HG02840 (cell line): ENCODE results near the gene CMTR1.
A peak's percentile ranks its signal among the peaks of the same experiment; 100 is the strongest.
"Not testable (repeated sequence)": the region's sequence is repeated elsewhere in the genome, so short reads cannot be mapped to it uniquely, and the experiment has no call there.

Source experiments
- ATAC-seq: cut with Tn5 transposase; IDR thresholded peaks from one replicate; pipeline ENCODE4 v1.9.1; 2021; ENCODE audit warnings: mild to moderate bottlenecking, moderate library complexity, moderate number of reproducible peaks; ENCODE audit not compliant: unreplicated experiment, low FRiP score

The CMTR1 gene

DNA sequence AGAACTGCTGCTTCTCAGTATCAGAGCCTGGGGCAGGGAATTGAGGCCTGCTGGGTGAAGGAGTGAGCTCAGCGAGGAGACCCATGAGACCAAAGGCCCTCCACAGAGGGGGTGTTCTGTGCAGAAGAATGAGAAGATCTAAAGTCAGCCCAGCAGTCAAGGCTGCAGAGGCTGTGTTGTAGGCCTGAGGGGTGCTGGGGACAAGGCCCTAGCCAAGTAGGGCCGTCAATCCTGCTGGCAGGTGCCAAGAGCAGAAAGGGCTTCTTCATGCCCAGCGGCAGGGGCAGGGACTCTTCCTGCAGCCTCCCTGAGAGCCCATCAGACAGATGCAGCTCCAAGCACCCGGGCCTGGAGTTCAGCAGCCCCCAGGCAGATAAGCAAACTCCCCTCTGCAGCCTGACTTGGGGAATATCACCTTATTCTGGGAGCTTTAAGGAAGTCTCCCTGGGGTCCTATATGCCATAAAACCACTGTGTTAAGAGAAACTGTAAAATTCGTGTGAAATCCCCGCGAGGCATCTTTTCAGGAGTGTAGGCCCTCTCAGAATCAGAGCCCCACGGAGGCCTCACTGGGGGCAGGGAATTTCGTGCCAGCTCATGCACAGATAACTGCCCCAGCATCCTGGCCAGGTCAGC, 57.6 kb downstream of the CMTR1 start:
- no peak for ATAC-seq

DNA sequence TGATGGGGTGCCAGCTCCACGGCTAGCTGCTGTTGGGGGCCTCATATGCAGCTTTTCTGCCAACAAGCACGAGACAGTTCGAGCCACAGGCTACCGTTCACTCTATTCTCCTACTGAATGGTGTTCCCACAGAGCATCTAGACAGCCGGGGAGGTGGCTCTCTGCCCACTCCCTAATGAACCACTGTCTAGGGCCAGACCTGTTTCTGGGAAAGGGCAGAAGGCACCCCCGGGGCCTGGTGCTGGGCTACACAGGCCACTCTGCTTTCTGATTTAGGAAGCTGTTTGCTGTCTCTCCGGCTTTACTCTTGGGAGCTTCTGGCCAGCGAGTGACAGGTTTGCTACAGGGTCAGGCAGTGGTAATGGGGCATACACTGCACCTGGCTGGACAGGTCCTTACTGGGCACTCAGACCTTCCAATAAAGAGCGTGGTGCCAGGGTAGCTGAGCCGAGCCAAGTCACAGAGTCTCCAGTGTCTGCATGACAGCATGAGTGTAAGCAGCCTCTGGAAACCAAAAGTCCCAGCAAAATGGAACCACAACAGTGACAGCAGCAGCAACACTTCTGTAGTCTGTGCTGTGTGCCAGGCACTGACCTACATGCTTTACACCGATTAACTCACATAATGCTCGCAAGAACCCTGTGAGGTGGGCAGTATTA, 58.3 kb downstream of the CMTR1 start:
- no peak for ATAC-seq

- no peak for ATAC-seq
Observed at GRCh38 chr6:37491830-37492208, 58.8 kb downstream of the CMTR1 start.

DNA sequence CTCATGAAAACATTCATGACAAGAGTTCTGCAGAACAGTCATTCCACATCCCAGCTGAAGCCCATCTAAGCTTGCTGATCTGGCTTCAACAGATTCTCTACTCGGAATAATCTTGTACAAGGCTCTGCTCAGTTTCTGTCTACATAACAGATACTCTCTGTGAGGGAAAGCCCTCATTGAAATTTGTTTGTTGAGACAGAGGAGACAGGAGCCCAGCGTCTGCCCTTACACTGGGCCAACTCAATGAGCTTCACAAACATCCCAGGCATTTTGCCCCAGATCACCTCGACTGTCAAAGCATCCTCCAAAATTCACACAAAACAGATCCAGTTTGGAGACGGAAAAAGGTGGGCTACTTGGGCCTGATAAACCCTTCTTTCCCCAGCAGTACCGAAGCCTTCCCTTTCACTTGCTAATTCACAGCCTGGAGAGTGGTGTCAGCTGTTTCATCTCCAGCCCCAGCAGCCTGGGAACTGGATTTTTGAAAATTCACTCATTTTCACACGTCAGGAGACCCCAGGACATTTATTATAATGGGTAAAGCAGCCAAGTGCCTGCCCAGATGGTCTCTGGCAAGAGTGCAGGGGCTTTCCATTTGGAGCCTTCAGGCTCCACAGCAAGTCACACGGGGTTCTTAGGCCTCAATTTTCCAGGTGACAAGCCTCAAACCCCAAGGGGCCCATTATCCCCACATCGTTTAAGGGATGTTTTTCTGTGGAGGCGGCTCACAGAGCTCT, 59.4 kb downstream of the CMTR1 start:
- ATAC-seq = no peak

DNA sequence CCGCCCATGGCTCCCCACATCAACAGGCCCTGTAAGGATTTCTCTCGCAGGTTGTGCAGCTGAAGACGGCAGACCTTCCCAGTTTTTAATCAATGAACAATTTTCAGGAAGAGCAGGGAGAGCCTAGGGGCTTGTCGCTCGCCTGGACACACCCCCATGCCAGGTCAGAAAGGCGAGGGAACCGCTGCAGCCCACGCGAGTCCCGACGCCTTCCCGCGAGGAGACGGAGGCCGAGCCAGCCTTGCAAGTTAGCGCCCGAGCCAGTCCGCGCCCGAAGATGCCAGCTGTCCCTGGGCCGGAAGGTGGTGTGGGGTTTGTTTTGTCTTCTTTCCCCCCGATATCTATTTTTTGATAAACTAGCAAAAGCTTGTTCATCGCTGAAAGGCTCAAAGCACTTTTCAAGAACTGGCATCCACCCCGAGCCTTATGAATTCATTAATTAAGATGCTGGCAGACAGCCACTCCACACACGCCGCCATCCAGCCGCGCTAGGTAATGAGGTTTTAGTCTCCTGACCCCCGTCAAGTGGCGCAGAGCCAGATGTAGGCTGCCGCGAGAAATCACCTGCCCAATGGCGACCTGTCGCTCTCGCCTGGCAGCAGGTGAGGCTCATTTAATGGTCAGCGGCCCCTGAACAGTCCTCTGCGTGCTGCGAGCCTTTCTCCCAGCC, 60.1 kb downstream of the CMTR1 start:
- no peak for ATAC-seq

GRCh38 chr6:37493661-37493995, 60.6 kb downstream of the CMTR1 start:
- ATAC-seq = no peak

DNA sequence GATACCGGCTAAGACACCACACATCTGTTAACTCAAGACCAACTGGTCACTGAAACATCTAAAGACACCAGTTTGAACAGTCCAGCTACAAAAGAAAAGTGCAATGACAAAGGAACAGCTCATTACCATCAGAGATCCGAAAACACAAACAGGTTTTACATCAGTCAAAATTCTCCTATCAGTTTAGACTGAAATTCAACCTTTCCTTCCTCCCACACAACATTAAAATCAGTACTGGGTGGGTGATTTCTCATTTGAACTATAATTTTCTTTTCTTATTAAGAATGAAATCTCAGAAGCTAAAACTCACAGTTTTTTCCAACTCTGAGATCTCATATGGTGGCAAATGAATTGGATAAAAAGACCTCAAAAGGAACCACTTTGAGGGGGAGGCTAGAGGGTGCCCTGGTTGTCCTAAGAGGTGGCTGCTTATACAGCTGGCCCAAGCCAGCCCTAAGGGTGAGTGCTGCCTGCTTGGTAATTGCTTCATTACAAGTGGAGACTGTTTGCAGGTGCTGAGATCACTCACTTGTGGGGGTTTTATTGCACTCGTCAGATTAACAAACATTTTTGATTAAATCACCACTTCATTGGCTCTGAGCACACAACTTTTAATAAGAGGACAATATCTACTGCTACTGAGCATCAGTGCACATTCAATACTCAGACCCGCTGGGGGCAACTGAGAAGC, 62.4 kb downstream of the CMTR1 start:
- ATAC-seq = no peak

- ATAC-seq = no peak
Observed at GRCh38 chr6:37496951-37497885, 64.2 kb downstream of the CMTR1 start.

DNA sequence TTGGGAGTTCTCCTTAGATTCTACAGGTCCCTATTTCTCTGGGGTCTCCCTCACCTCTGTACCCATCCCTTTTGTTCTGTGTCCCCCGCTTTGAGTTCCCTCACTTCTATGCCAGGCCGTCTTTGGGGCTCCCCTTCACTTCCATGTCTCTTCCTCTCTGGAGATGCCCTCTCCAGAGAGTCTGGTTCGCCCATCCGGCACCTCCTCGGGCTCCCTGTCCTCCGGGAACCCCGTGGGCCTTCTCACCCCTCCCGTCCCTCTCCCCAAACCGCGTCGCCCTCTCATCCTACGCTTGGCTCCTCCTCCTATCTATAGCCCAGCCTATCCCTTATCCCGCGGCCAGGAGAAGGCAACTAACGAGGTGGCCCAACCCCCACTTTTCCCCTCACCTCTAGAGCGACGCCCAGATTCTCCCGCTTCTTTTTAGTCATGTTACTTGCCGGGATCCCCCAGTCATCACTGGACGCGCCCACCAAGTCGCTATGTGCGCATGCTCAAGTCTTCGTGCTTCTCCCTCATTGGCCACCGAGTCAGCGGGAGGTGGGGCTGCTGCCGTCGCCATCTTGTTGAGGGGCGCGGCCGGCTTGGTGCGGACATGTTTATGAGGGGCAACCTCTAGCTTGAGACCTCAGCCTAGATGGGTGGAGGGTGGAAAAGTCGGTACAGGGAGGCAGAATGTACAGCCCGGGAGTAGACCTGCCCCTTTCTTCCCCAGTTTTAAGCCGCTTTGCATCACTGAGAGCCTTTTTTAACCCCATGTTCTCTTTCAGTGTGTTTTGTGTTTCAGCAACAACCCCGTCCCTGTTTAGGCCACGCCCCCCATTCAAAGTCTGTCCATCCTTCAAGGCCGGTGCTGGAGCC, 66.6 kb downstream of the CMTR1 start, which contains the start of gene CCDC167:
CCDC167 (minus strand) TSS at position 461 of the 861 bp plus-strand sequence; CDS start at position 431, 30 bp downstream.
- peak; percentile 89 for ATAC-seq

GRCh38 chr6:37500294-37500608, 67.2 kb downstream of the CMTR1 start:
- no peak for ATAC-seq

GRCh38 chr6:37500904-37501303, 67.9 kb downstream of the CMTR1 start:
- ATAC-seq = not testable (repeated sequence)

DNA sequence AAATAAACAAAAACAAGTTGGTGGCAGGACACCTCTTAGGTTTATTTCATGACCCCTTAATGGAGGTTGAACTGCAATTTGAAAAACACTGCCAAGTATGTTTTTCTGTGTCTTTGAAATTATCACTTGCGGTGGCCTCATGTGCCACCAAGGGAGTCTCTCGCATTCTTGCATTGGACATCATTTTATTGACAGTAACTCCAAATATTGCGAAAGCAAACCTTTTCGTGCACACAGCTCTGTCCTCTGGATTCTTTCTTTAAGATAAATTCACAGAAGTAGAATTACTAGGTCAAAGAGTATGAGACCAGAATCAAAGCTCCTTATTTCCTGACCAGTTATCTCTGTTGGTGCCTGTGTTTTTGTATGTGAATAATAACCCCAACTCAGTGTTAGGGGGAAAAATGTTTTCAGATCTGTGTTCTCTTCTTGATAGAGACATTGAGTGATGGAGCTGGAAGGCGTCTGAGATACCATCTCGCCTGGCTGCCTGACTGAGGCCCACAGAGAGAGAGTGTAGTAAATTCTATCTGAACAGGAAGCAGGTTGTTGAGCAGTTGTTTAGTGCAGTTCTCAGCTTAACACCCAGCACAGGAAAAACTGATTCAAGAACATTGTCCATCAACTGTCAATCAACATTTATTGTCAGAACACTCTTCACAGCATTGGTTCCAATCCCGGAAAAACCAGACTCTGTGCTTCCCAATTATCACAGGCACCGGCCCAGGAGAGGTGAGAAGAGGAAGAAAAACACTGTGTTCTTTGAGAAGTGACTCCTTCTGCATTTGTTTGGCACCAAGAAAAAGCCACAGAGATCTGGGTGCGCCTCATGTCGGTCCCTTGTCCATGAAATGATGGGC, 68.8 kb downstream of the CMTR1 start:
- no peak for ATAC-seq

- ATAC-seq = no peak
Observed at GRCh38 chr6:37502703-37503291, 69.8 kb downstream of the CMTR1 start.

GRCh38 chr6:37503309-37503965, 70.4 kb downstream of the CMTR1 start:
- no peak for ATAC-seq

DNA sequence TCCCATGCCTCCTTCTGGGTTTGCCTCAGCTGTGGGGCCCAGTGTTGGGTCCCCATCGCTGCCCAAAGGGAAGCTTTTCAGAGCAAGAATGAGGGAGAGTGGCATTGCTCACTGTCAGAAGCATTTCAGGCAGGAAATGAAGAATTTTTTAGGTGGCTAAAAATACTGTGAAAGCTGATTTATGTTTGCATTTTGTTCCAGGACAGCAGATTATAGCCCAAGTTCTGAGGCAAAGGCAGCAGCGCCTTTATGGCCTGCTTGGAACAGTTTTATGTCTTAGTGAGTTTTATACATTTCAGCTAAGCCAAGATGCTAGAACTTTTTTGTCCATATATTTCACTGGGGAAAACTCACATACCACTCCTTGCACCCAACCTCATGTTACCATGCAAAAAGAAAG, 71.0 kb downstream of the CMTR1 start:
- no peak for ATAC-seq

- no peak for ATAC-seq
Observed at GRCh38 chr6:37506479-37506878, 73.5 kb downstream of the CMTR1 start.

DNA sequence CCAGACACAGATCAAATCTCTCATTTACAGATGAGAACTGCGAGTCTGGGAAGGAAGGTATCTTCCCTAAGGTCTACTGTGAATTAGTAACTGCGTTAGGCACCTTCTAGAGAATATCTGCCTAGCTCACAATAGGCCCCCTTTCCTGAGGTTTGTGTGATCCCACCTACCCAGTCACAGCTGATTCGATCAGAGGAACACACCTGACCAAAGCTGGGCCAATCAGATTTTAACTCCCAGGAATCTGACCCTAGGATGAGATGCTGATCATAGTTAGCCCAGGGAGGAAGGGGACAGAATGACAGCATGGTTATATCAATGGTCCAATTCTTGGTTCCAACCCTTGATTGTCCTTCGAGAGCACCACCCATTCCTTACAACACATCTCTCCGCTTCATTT, 74.1 kb downstream of the CMTR1 start:
- no peak for ATAC-seq
